Vagina (tissue), 2 donors: ENCODE data around the gene PGP. TPM values are rescaled to one million over a fixed set of nuclear protein-coding genes. Genes with fewer than 3 reads are reported as not detected.

Experiments
- DNase-seq, 2 donors: peaks; one replicate each; pipeline ENCODE4 v3.0.0-alpha.2; 2017; ENCODE audit errors: extremely low spot score in 2 of 2
- H3K27ac ChIP-seq: fragments of 200-600 bp; sonication (generic); one replicate; pipeline ENCODE4 v1.5.1; 2019
- H3K27me3 ChIP-seq: fragments of 200-600 bp; sonication (generic); one replicate; pipeline ENCODE4 v1.5.1; 2019
- H3K36me3 ChIP-seq, 2 donors: fragments of 200-600 bp; sonication (generic); one replicate each; pipeline ENCODE4 v1.5.1; 2017 to 2019
- H3K4me1 ChIP-seq: fragments of 200-600 bp; sonication (generic); one replicate; pipeline ENCODE4 v1.5.1; 2019
- H3K4me3 ChIP-seq, 2 donors: fragments of 200-600 bp; sonication (generic); 1 replicate in 1 of 2; 2 replicates in 1 of 2; pipeline ENCODE4 v1.5.1; 2016 to 2019
- H3K9me3 ChIP-seq: fragments of 200-600 bp; sonication (generic); one replicate; pipeline ENCODE4 v1.5.1; 2019
- POLR2A ChIP-seq, 2 donors: fragments of 450-650 bp; IDR thresholded peaks; one replicate each; pipeline ENCODE4 v1.6.1; 2017; ENCODE audit warnings: antibody characterized with exemption in 2 of 2, mild to moderate bottlenecking in 2 of 2, moderate library complexity in 2 of 2
- POLR2AphosphoS5 ChIP-seq, 2 donors: sonication (generic); formaldehyde crosslinking; IDR thresholded peaks; one replicate each; pipeline ENCODE4 v1.9.0; 2017; ENCODE audit warnings: antibody characterized with exemption in 2 of 2, mild to moderate bottlenecking in 2 of 2, low read depth in 1 of 2; ENCODE audit not compliant: insufficient read depth in 1 of 2
- intact Hi-C: fragments of 100-400 bp; cut with DNase I; formaldehyde crosslinking; loops from one replicate; pipeline ENCODE4 v1.15.1; 2023
- total RNA-seq: library from RNA; depleted of rRNA; stranded (reverse); fragments of >200 nt; gene quantifications from one replicate; pipeline ENCODE4 v1.2.3, GENCODE V29; 2016
- TF ChIP-seq, protein P1 (sequence below), 3 experiments: fragments of 450-650 bp in 2 of 3; fragments of 200-600 bp in 1 of 3; sonication (generic) in 1 of 3; IDR thresholded peaks; one replicate each; pipeline ENCODE4 v1.5.1; 2017 to 2019; ENCODE audit warnings: antibody characterized with exemption in 3 of 3, mild to moderate bottlenecking in 2 of 3, moderate library complexity in 2 of 3

Gene PGP
- total RNA-seq, 1 donor from 2014 or later, result 15.5 TPM

DNA sequence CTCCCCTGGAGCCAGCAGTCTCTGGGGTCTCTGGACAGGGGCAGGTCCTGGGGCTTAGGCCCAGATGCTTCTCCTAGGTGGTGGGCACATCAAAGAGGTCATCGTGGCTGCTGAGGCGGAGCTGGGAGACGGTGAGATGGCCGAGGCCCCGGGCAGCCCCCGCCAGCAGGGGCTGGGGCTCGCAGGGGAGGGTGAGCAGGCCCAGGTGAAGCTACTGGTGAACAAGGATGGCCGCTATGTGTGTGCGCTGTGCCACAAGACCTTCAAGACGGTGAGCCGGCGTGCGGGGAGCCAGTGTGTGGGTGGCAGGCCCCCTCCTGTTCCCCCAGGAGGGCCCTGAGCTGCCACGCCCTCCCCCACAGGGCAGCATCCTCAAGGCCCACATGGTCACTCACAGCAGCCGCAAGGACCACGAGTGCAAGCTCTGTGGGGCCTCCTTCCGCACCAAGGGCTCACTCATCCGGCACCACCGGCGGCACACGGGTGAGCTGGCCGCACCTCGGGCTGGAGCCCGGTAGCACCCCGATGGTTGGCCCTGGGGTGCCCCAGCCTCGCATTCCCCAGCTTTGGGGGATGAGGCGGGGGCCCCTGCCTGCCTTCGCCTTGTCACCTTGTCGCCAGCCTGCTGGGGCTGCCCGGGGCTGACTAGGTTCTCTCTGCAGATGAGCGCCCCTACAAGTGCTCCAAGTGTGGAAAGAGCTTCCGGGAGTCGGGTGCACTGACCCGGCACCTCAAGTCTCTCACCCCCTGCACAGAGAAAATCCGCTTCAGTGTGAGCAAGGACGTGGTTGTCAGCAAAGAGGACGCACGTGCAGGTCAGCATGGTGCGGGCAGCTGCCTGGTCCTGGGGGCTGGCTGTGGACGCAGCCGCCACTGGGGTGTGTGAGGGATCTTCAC is 17.7 kb upstream of the PGP start:
- H3K27ac ChIP-seq, result no peak overlapping the region
- no peaks in the 10 kb centered on the region for H3K9me3 ChIP-seq
- TF ChIP-seq, protein P1, sequence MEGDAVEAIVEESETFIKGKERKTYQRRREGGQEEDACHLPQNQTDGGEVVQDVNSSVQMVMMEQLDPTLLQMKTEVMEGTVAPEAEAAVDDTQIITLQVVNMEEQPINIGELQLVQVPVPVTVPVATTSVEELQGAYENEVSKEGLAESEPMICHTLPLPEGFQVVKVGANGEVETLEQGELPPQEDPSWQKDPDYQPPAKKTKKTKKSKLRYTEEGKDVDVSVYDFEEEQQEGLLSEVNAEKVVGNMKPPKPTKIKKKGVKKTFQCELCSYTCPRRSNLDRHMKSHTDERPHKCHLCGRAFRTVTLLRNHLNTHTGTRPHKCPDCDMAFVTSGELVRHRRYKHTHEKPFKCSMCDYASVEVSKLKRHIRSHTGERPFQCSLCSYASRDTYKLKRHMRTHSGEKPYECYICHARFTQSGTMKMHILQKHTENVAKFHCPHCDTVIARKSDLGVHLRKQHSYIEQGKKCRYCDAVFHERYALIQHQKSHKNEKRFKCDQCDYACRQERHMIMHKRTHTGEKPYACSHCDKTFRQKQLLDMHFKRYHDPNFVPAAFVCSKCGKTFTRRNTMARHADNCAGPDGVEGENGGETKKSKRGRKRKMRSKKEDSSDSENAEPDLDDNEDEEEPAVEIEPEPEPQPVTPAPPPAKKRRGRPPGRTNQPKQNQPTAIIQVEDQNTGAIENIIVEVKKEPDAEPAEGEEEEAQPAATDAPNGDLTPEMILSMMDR (IDR thresholded peaks at IDR 0.05), result no peak
- TF ChIP-seq POLR2A (IDR thresholded peaks at IDR 0.05), result no peak
- no peak for TF ChIP-seq POLR2AphosphoS5 (IDR thresholded peaks at IDR 0.05; ENCODE audit: insufficient read depth in 1 of 2, low read depth in 1 of 2)
- H3K36me3 ChIP-seq, result peaks cover 0 to 67% of the 10 kb centered on the region in 2 donors
- no peak for DNase-seq
- peaks cover 6% of the 10 kb centered on the region for H3K27me3 ChIP-seq
- H3K4me3 ChIP-seq, result no peak overlapping the region
- intact Hi-C loops, result no loop called here
- H3K4me1 ChIP-seq, result peaks cover 32% of the 10 kb centered on the region

DNA sequence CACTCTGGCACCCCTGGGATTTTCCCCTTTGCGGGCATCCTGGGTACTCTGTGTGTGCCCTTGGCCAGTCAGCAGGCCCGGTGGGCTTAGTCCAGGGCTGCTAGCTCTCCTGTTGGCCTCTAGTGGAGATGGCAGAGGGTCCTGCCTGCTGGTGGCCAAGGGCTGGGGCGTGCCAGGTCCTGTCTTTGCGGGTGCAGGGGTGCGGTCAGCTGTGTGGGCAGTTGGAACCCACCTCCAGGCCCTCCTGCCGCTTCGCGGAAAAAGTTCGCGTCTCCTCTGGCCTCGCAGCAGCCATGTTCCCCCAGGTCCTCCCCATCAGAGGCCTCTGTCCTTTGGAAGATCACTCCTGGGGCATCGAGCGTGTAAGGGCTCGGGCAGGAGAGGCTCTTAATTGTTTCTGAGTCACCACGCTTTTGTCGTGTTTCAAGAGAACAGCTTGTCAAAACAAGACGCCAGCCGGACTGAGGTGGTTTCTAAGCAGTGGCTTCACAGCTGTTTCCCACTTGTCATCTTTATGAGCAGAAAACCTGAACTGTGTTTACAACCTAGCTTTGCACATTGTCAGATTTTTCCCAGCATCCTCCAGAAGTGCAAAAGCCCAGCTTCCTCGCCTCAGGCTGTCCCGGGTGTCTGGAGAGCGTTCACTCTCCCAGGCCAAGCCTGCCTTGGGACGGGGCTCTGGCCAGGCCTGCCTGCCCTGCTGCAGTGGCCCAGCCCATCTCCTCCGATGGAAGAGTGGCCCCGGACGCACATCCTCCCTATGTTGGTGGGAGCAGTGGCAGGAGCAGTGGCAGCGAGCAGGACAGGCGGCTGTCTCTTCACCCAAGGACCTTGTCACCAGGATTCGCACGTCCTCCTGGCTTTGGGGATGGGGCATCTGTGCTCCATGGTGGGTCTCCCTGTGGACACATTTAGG is 16.6 kb upstream of the PGP start:
- H3K36me3 ChIP-seq, result peaks cover 0 to 67% of the 10 kb centered on the region in 2 donors
- intact Hi-C loops, result no loop called here
- H3K27ac ChIP-seq, result no peak overlapping the region

DNA sequence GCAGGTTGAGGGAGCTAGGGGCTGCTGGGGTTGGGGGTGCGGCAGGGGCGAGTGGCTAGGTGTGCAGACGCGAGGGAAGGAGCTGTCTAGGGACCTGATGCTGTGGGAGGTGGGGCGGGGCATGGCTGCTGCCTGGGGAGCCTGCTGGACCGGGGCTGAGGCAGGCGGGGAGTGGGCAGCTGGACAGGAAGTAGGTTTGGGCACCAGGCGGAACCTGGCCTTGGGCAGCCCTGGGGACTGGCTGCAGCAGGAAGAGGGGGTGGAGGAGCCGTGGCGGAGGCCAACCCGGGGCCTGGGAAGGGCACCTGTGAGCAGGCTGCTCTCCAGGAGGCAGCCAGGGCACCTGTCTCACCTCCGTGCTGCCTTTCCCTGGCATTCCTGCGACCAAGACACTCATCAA is 15.7 kb upstream of the PGP start:
- Histone ChIP-seq H3K9me3 (no peaks in the 10 kb centered on the region), H3K27ac (no peak overlapping the region), H3K36me3 (peaks cover 0 to 64% of the 10 kb centered on the region in 2 donors), H3K4me3 (no peak overlapping the region), H3K27me3 (no peaks in the 10 kb centered on the region), H3K4me1 (peaks cover 30% of the 10 kb centered on the region)
- TF ChIP-seq POLR2AphosphoS5 (IDR thresholded peaks at IDR 0.05; ENCODE audit: insufficient read depth in 1 of 2, low read depth in 1 of 2) (no peak), POLR2A (IDR thresholded peaks at IDR 0.05) (no peak)
- TF ChIP-seq, protein P1 (IDR thresholded peaks at IDR 0.05), result no peak
- no peak for DNase-seq
- intact Hi-C loops, result no loop called here

More for the DNA sequence above, 16.6 kb upstream of the PGP start:
- no peaks in the 10 kb centered on the region for H3K9me3 ChIP-seq
- H3K4me3 ChIP-seq, result no peak overlapping the region
- no peaks in the 10 kb centered on the region for H3K27me3 ChIP-seq
- no peak for DNase-seq
- H3K4me1 ChIP-seq, result peaks cover 28% of the 10 kb centered on the region
- peak in 1 of 2 donors; percentile 47 for TF ChIP-seq POLR2AphosphoS5 (IDR thresholded peaks at IDR 0.05; ENCODE audit: insufficient read depth in 1 of 2, low read depth in 1 of 2)
- TF ChIP-seq, protein P1 (IDR thresholded peaks at IDR 0.05), result no peak

DNA sequence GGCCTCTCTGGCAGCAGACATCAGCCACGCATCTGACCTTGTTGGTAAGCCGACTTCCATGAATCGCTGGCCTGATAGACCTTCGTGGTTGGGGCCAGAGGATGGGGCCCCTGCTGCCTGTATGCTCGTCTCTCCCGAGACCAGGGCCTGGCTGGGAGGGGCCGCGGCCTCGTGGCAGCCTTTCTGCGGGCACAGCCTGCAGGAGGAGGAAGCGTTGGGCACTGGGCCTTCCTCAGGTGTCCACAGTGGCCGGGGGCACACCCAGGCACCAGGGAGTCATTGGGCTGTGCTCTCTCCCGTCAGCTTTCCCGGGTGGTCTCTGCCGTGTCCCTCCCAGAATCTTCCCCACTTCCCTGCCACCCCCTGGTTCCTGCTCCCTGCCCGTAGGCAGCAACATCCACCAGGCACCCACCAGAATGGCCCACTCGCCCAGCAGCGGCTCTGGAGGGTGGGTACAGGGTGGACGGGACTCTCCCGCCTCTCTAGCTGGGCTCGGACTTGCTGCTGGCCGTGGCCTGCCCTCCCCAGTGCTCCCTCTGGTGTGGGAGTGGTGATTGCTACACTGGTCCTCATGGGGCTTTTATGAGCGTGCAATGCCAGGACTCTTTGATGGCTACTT is 15.1 kb upstream of the PGP start:
- Histone ChIP-seq H3K4me3 (no peak overlapping the region), H3K36me3 (peaks cover 0 to 58% of the 10 kb centered on the region in 2 donors), H3K9me3 (no peaks in the 10 kb centered on the region), H3K27ac (no peak overlapping the region), H3K4me1 (peaks cover 36% of the 10 kb centered on the region), H3K27me3 (no peaks in the 10 kb centered on the region)
- no peak for DNase-seq
- TF ChIP-seq POLR2AphosphoS5 (IDR thresholded peaks at IDR 0.05; ENCODE audit: insufficient read depth in 1 of 2, low read depth in 1 of 2), result no peak
- TF ChIP-seq, protein P1 (IDR thresholded peaks at IDR 0.05), result no peak
- TF ChIP-seq POLR2A (IDR thresholded peaks at IDR 0.05), result no peak
- intact Hi-C loops, result no loop called here
